Measurements from ENCODE around the gene ELMO1.

DNA sequence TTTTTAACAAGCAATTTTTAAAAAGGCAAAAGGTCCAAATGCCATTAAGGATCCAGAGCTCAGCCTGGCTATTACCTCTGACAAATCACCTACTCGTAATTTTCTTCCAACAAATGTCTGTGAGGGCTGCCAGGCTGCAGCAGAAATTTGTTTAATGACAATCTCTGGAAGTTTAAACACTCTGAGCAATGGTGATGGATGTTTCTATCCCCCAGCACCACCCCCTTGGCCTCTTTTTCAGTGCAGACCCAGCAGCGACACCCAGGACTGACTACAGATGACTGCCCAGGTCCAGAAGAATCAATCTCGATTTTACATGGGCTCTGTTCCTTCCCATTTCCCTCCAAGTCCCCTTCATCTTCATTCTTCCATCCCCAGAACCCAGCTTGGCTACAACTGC is 523.0 kb downstream of the ELMO1 start:
- TF ChIP-seq, protein P1, sequence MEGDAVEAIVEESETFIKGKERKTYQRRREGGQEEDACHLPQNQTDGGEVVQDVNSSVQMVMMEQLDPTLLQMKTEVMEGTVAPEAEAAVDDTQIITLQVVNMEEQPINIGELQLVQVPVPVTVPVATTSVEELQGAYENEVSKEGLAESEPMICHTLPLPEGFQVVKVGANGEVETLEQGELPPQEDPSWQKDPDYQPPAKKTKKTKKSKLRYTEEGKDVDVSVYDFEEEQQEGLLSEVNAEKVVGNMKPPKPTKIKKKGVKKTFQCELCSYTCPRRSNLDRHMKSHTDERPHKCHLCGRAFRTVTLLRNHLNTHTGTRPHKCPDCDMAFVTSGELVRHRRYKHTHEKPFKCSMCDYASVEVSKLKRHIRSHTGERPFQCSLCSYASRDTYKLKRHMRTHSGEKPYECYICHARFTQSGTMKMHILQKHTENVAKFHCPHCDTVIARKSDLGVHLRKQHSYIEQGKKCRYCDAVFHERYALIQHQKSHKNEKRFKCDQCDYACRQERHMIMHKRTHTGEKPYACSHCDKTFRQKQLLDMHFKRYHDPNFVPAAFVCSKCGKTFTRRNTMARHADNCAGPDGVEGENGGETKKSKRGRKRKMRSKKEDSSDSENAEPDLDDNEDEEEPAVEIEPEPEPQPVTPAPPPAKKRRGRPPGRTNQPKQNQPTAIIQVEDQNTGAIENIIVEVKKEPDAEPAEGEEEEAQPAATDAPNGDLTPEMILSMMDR (IDR thresholded peaks at IDR 0.05): no peak
- TF ChIP-seq POLR2A (IDR thresholded peaks at IDR 0.05): no peak

Measured in heart left ventricle (tissue), 13 donors.